HG03039 (cell line): Measurements from ENCODE around the gene IQCN.

Experiments
- ATAC-seq: cut with Tn5 transposase; IDR thresholded peaks from one replicate; pipeline ENCODE4 v1.9.1; 2021; ENCODE audit warnings: mild to moderate bottlenecking, moderate library complexity; ENCODE audit not compliant: unreplicated experiment

Gene IQCN

DNA sequence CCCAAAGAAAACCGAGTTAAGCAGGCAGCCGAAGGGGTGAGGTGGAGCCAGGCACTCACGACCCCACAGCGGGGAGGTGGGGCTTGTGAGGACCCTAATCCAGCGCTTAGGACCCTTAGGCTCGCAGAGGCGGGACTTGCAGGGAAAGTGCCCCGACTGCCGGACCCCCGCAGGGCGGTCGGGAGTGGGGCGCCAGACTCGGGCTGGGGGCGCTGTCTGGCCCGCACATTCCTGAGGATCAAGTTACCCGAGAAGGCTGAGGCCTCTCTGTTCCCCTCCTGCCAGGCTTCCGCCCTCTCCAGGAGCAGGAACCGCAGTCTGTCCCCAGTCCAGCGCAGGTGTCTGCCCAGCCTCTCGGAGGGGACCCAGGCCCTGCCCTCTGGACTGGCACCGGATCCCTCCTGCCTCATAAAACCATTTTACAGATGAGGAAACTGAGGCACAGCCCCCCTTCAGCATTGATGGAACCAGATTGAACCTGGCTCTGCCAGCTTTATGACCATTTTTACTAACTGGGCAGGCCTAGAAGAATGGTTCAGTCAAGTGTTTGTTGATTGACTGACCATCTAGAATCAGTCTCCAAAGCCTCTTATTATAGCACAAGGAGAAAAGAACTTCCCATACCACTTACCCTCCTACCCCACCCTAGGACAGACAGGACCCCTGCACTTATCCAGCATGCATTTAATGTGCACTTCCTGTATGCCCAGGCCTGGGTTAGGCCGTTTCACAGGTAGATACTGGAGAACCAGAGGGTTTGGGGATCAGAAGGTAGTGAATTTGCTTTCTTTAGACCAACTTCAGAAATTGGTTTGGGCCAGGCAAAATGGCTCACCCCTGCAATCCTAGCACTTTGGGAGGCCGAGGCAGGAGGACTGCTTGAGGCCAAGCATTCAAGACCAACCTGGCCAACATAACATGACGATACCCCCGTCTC lies 13.9 kb upstream of the IQCN start:
- no peak for ATAC-seq

DNA sequence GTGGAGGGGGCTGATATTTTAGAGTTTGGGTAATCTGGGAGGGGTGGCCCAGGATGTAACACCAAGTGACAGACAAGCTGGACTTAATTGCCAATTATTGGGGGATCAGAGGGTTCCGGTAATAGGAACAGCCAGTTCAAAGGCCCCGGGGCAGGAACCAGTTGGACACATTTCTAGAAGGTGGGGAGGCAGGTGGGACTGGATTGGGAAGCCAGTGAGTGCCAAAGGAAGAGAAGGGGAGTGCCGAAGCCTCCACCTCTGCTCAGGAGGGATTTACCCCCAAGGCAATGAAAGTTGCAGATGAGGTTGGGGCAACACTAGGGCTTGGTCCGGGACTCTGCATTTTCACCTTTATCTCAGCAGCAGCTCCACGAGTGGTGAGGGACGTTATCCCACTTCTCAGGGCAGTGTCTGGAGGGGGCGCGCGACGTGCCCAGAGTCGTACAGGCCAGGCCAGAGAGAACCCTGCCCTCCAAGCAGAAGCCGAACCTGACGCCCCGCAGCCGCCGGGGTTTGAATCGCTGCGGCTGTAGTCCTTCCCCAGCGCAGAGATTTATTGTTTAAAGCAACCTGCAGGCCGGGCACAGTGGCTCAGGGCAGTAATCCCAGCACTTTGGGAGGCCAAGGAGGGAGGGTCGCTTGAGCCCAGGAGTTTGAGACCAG lies 12.9 kb upstream of the IQCN start:
- no peak for ATAC-seq

DNA sequence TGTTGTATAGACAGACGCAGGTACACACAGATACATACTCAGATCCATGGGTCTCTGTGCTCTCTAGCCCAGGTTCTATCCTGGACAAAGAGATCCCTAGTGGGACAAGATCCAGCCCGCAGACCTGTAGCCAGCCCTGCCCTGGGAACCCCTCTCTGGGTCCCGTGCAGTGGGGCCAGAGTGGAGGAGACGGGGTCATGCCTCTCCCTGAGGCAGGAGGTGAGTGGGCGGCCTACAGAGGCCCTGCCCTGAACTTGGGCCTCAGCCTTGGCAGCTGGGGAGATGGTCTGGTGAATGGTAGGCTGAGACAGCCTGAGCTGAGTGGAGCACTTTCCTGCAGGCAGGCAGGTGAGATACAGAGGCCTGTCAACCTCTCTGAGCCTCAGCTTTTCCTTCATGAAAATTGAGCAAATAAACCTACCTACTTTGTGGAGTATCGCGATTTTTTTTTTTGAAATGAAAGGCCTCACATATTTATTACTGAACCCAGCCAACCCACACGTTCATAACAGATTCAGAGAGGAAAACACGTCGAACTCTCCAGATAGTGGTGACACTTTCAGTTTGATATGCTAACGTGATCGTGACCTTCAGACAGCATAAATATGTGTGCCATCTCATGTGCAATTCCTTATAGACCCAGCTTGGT lies 10.6 kb upstream of the IQCN start:
- ATAC-seq, result no peak

DNA sequence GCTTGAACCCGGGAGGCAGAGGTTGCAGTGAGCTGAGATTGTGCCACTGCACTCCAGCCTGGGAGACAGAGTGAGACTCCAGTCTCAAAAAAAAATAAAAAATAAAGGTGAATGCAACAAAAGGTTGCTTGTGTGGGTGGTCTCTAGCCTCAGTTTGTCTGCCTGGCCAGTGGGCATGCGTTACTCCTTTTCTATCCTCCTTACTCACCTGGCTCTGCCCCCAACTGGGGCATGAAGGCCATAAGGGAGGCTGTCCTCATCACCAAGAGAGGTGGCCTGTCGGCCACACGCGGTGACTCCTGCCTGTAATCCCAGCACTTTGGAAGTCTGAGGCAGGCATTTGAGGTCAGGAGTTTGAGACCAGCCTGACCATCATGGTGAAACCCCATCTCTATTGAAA lies 9.1 kb upstream of the IQCN start:
- no peak for ATAC-seq

DNA sequence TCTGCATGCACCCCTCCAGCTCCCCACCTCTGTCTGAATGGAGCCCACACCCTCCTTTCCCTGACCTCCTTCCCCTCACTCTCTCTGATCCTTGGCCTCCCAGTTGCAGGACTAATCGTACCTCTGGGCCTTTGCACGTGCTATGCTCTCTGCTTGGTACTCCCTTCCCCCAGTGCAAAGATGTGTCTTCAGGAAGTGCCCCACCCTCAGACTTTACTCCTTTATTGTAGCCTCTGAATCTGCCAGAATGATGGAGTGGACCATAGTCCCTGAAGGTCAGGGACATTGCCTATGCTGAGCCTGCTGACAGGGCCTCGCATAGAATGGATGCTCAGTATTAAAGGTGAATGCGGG lies 8.5 kb upstream of the IQCN start:
- no peak for ATAC-seq

DNA sequence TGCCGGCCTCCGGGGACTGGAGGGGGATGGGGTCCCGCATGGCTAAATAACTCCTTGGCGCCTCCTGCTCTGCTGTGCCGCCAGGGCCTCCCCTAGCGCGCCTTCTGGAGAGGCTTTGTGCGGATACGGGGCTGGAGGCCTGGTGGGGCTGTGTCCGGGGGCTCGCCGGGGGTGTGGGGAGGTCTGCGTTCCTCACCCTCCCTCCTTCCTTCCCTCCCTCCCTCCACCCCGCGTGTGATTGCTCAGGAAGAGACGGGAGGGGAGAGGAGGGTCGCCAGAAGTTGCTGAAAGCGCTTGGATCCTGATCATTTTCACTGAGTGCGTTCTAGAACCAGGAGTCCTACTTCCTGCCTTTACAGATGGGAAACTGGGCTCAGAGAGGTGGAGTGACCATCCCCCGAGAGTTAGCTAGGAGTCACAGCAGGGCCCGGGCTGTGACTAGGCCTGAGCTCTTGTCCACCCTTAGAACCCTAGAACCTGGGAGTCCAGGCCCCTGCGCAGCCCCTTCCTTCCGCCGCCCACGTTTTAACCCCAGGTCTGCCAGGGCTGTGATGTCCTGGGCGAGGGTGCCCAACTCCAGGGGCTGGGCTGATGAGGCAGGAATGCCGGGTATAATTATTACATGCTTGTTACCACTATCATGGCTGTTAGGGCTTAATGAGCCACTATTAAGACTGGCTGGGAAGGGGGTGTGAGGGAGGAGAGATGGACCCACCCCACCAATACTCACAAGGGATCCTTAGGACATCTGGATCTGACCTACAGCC lies 8.0 kb upstream of the IQCN start:
- ATAC-seq, result no peak

DNA sequence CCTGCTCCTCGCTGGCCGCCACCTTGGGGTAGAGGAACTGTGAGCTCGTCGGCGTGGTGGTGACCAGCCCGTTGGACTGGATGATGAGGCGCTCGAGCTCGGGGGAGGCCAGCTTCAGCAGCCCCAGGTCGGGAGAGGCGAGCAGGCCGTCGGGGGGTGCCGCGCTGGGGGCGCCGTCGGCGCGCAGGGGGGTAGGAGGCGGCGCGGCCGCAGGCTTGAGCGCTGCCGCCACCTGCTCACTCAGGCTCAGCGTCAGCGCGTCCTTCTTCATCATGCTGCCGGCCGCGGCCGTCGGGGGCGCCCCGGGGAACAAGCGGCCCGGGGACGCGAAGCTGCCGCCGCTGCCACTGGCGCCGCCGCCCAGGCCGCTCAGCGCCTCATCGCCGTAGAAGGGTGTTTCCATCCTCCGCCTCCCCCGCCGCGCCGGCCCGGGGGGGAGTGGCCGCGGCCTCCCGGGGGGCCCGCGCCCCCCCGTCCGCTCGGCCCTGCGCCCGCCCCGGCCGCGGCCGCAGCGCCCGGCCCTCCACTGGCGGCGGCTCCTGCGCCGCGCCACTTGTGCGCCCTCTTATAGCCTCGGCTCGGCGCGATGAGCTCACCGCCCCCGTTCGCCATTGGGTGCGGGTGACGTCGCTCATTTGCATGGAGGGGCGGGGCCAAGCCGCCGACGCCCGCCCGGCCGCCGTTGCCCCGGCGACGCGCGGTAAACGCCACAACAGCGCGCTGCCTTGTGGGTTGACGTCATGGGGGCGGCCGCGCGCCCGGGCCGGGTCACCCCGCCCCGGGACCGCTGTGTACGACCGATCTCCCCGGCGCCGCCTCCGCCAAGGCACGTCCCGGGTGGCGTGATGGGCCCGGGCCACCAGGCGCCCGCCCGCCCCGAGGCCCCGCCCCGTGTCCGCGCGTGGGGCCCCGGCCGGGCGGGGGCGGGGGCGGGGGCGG lies 7.1 kb upstream of the IQCN start, which contains the start of gene JUND:
TSS of gene JUND (minus strand) at position 541 of the 939 bp plus-strand sequence. CDS start at position 403, 138 bp downstream.
- ATAC-seq, result peak; percentile 58

DNA sequence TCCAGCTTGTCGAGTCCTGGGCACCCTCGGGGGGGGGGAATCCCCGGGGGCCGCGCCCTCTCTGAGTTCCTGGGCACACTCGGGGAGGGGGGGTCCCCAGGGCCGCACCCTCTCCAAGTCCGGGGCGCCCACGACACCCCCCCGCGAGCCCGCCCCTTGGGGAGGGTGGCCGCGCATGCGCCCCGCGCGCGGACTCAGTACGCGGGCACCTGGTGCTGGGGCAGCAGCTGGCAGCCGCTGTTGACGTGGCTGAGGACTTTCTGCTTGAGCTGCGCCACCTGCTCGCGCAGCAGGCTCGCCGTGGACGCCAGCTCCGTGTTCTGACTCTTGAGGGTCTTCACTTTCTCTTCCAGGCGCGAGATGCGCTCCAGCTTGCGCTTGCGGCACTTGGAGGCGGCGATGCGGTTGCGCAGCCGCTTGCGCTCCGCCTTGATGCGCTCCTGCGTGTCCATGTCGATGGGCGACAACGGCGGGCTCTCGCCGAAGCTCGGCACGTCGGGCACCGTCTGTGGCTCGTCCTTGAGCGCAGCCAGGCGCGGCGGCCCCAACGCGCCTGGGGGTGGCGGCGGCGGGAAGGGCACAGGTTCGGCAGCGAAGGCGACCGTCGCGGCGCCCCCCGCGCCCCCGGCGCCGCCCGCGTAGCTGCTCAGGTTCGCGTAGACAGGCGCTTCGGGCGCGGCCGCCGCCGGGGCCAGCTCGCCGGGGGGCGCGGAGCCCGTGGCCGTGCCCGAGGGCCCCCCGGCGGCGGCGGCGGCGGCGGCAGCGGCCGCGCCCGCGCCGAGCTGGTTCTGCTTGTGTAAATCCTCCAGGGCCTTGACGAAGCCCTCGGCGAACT lies 6.2 kb upstream of the IQCN start:
- peak; percentile 9 for ATAC-seq

DNA sequence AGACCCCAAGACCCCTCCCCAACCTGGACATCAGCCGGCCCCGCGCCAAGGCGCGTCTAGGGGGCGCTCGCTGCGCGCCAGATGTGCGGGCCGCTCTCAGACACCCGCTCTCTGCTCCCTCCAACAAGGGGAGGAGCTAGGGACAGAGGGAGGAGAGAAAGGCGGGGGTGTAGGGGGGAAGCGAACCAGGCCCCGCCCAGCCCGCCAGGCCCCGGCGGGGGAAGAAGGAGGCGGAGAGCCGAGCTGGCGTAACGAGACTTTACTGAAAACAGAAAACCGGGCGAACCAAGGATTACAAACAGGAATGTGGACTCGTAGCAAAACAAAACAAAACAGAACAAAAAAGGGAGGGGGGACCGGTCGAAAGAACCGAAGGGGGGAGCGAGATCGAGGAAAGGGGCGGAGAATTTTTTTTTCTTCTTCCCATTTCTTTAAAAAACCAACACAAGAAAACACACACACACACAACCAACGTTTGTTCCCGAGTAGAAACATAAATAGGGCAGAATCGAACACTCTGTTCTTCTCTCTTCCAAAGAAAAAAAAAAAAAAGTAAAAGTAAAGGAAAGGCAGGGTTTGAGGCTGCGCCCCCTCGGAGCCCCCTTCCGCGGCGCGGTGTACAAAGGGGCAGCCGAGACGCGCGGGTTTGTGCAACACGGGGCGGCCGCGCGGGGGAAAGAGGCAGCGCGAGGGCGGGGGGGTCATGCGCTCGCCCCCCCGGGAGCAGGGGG lies 5.4 kb upstream of the IQCN start:
- no peak for ATAC-seq

DNA sequence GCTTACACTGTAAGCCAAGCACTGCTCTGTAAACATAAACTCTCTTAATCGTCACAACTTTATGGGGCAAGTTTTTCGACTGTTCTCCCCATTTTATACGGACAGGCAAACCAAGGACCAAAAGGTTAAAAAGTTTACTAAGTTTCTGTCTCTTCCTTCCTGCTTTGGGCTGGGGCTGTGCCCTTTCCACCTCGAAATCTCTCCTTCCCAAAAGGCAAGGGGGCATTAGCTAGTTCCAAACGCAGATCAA lies 4.9 kb upstream of the IQCN start:
- no peak for ATAC-seq

DNA sequence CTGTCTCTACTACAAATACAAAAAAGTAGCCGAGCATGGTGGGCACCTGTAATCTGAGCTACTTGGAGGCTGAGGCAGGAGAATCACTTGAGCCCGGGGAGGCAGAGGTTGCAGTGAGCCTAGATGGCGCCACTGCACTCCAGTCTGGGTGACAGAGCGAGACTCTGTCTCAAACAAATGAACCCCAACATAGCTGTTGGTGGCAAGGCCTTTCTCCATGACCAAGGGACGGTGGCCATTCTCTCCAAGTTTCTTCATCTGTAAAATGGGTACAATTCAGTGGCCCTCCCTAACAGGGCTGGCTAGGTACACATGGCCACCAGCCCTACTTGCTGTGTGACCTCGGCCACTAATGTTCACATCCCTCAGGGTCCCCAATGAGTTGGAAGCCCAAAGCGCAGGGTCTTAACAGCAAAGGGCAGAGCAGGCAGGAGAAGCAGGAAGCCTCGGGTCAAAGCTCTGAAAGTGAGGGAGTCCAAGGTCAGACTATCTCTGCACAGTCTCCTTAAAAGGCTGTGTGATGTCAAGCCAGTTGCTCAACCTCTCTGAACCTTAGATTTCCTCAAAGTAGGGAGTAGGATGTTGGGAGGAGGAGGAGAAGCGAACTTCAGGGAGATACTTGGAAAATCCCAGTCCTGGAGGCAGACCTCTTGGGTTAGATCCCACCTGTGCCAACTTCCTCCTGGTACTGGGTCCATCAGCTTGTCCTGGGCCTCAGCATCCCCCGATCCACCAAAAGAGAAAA lies 4.4 kb upstream of the IQCN start:
- ATAC-seq, result no peak

DNA sequence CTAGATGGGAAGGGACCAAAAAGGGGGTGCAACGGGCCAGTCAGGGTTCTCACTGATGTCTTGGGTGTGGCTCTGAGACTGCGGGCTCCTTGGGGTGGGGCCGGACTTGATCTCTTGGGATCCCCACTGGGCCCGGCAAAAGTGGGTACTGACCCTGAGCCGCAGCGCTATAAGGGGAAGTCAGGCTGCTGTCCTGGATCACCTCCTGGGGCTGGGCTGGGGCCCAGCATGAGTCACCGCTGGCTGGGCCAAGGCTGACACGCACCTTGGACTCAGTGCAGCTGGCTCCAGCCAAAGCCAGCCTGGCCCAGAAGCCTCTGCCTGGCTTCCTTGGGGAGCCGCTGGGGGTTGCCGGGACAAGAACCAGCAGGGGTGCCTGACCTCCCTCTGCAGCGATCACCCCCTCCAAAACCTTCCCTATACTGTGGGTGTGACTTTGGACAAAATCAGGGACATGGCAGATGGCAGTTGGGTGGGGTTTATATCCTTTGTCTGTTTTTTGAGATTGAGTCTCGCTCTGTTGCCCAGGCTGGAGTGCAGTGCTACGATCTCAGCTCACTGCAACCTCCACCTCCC lies 617 bp upstream of the IQCN start:
- no peak for ATAC-seq

DNA sequence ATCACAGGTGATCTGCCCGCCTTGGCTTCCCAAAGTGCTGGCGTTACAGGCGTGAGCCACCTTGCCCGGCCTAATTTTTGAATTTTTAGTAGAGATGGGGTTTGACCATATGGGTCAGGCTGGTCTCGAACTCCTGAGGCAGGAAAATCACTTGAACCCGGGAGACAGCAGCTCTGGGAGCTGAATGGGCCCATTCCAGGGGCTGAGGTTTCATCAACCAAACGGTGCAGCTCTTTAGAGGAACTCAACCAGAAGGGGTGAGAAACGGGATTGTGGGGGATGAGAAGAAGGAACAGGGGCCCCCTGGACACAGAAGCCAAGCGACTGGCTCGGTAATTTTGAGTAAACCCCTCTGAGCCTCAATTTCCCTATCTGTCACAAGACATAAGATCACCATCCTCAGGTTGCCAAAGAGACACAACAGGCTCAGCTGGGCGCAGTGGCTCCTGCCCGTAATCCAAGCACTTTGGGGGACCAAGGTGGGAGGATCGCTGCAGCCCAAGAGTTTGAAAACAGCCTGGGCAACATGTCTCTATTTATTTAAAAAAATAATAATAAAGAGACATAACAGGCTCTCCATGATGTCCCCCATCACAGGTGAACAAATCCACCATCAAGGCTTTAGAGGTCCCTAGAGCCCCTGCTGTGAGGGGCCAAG lies 562 bp downstream of the IQCN start:
- no peak for ATAC-seq

DNA sequence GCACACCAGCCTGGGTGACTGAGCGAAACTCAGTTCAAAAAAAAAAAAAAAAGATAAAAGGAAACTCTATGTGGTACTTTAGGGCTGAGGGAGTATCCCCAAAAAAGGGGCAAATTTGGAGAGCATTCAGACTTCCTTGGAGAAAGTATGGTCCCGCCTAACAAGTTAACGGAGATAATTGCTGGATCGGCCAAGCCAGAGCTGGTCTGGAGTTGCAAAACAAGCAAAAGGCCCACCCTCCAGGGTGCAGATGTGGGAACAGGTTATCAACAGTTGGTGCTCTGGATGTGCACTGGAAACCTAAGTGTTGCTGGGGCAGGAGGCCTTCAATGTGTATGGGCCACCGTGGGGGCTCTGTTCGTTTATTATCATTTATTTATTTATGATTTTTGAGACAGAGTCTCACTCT lies 2.8 kb downstream of the IQCN start:
- ATAC-seq, result no peak

DNA sequence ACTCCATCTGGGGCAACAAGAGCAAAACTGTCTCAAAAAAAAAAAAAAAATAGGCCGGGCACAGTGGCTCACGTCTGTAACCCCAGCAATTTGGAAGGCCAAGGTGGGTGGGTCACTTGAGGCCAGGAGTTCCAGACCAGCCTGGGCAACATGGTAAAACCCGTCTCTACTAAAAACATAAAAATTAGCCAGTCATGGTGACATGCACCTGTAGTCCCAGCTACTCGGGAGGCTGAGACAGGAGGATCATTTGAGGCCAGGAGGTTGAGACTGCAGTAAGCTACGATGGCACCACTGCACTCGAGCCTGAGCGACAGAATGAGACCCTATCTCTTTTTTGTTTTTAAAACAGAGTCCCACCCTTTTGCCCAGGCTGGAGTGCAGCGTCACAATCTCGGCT lies 3.9 kb downstream of the IQCN start:
- no peak for ATAC-seq

DNA sequence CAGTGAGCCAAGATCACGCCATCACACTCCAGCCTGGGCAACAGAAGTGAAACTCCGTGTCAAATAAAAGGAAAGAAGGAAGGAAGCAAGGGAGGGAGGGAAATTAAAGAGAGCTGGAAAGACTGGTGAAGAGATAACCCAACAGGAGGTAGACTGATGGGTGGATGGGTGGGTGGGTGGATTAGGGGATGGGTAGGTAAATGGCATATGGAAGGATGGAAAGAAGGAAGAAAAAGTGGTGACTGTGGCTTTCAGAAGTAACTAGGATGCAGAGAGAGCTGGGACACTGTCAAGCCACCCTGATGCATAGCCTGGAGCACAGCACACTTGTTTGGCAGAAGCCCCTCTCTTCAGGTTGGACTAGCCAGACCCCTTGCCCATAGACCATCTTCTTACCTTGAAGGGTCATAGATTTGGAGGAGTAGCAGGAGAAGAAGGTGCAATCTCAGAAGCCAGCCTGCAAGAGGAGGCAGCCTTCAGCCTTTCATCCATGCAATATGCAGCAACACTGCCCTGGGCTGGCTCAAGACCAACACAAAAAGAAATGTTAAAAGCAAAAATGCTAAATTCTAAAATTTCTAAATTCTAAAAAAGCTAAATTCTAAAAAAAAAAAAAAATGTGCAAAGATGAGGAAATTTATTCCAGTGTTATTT lies 5.1 kb downstream of the IQCN start:
- no peak for ATAC-seq
